Peyer's patch (tissue), 4 donors: ENCODE data around the gene AMBRA1.

Source experiments
- CTCF ChIP-seq, 6 experiments: fragments of 450-650 bp in 4 of 6; fragments of 200-600 bp in 2 of 6; sonication (generic) in 1 of 6; IDR thresholded peaks; one replicate each; pipeline ENCODE4 v1.5.1; 2017 to 2019; ENCODE audit warnings: antibody characterized with exemption in 6 of 6, mild to moderate bottlenecking in 3 of 6, moderate library complexity in 1 of 6
- POLR2A ChIP-seq, 2 donors: fragments of 450-650 bp; IDR thresholded peaks; one replicate each; pipeline ENCODE4 v1.5.1; 2017; ENCODE audit warnings: antibody characterized with exemption in 2 of 2, mild to moderate bottlenecking in 2 of 2, moderate library complexity in 2 of 2

- peak in 3 of 6 experiments; percentile 40 to 43 (median 43) for TF ChIP-seq CTCF (IDR thresholded peaks at IDR 0.05)
- no peak for TF ChIP-seq POLR2A (IDR thresholded peaks at IDR 0.05)
Observed at GRCh38 chr11:46391578-46392420, 202.0 kb downstream of the AMBRA1 start, which contains the start of gene CHRM4.
